GM21367 (cell line): ENCODE results near the gene EGFL7.

Source experiments
- ATAC-seq: cut with Tn5 transposase; IDR thresholded peaks from one replicate; pipeline ENCODE4 v1.9.1; 2021; ENCODE audit not compliant: unreplicated experiment

EGFL7 gene

GRCh38 chr9:136684799-136685198 lies 22.1 kb downstream of the EGFL7 start:
- ATAC-seq, result no peak

GRCh38 chr9:136685216-136685615 lies 22.5 kb downstream of the EGFL7 start:
- ATAC-seq, result no peak

- ATAC-seq, result no peak
These were observed 23.2 kb downstream of the EGFL7 start for GRCh38 chr9:136685790-136686533.

GRCh38 chr9:136686534-136686793 lies 23.7 kb downstream of the EGFL7 start:
- ATAC-seq, result no peak

GRCh38 chr9:136686794-136687711 lies 24.3 kb downstream of the EGFL7 start, which contains the start of gene AGPAT2:
TSS of gene AGPAT2 (minus strand) at chr9:136687457. CDS start at chr9:136687357, 100 bp downstream.
- no peak for ATAC-seq

- ATAC-seq, result no peak
These were observed 25.1 kb downstream of the EGFL7 start for GRCh38 chr9:136687721-136688223.

GRCh38 chr9:136688274-136689107 lies 25.8 kb downstream of the EGFL7 start:
- ATAC-seq, result no peak

- ATAC-seq, result no peak
These were observed 26.4 kb downstream of the EGFL7 start for GRCh38 chr9:136689108-136689460.

- ATAC-seq, result no peak
These were observed 27.5 kb downstream of the EGFL7 start for GRCh38 chr9:136690104-136690805.

- no peak for ATAC-seq
These were observed 28.1 kb downstream of the EGFL7 start for GRCh38 chr9:136690806-136691261.

GRCh38 chr9:136691316-136692184 lies 28.8 kb downstream of the EGFL7 start:
- ATAC-seq, result no peak

- no peak for ATAC-seq
These were observed 29.7 kb downstream of the EGFL7 start for GRCh38 chr9:136692185-136693134.

GRCh38 chr9:136693135-136693489 lies 30.4 kb downstream of the EGFL7 start:
- ATAC-seq, result no peak

GRCh38 chr9:136693490-136694162 lies 30.9 kb downstream of the EGFL7 start:
- ATAC-seq, result no peak

GRCh38 chr9:136694163-136694871 lies 31.6 kb downstream of the EGFL7 start:
- ATAC-seq, result no peak

- ATAC-seq, result no peak
These were observed 32.1 kb downstream of the EGFL7 start for GRCh38 chr9:136694872-136695247.

GRCh38 chr9:136695435-136695895 lies 32.7 kb downstream of the EGFL7 start:
- ATAC-seq, result no peak
